ENCODE measurements around the gene CACNG6. TPM values are rescaled to one million over a fixed set of nuclear protein-coding genes. Genes with fewer than 3 reads are reported as not detected.
A peak's percentile ranks its signal among the peaks of the same experiment; 100 is the strongest.

Gene CACNG6
- polyA plus RNA-seq, 1 of the 3 experiments (the other 2 are of a cell fraction), result 1.2 TPM

DNA sequence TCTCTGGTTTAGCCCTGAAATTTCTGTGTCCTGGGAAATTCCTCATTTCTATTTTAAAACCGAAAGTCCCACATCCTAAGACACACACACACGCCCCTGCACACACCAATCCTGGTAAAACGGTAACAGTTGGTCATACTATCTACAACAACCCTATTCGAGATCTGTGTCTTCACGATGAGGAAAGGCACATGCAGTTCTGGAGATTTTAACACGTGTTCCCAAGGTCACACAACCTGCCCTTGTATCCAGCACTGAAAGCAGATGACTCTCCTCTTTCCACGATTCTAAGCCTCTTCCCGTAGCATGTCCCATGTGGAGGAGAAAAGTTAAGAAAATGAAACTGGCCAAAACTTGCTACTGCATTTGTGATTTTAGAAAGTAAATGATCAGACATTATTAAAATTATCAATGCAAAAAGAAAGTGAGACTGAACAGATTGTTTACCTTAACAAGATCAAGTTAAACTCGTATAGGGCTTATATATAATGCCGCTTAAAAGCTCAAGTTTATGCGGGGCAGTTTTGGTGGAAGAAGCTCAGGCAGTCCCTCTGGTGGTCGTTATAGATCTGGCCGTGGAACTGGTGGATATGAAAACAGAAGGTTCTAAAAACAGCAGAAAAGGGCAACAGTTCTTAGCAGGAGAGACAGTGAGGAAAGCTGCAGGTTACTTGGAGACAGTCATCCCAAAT, 39.6 kb downstream of the CACNG6 start (continued):
- TF ChIP-seq, protein P1, sequence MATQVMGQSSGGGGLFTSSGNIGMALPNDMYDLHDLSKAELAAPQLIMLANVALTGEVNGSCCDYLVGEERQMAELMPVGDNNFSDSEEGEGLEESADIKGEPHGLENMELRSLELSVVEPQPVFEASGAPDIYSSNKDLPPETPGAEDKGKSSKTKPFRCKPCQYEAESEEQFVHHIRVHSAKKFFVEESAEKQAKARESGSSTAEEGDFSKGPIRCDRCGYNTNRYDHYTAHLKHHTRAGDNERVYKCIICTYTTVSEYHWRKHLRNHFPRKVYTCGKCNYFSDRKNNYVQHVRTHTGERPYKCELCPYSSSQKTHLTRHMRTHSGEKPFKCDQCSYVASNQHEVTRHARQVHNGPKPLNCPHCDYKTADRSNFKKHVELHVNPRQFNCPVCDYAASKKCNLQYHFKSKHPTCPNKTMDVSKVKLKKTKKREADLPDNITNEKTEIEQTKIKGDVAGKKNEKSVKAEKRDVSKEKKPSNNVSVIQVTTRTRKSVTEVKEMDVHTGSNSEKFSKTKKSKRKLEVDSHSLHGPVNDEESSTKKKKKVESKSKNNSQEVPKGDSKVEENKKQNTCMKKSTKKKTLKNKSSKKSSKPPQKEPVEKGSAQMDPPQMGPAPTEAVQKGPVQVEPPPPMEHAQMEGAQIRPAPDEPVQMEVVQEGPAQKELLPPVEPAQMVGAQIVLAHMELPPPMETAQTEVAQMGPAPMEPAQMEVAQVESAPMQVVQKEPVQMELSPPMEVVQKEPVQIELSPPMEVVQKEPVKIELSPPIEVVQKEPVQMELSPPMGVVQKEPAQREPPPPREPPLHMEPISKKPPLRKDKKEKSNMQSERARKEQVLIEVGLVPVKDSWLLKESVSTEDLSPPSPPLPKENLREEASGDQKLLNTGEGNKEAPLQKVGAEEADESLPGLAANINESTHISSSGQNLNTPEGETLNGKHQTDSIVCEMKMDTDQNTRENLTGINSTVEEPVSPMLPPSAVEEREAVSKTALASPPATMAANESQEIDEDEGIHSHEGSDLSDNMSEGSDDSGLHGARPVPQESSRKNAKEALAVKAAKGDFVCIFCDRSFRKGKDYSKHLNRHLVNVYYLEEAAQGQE (IDR thresholded peaks at IDR 0.05; ENCODE audit: low read depth, low read length), result no peak
- TF ChIP-seq RFX5 (IDR thresholded peaks at IDR 0.05; ENCODE audit: low read length), result no peak
- TF ChIP-seq EP300 (IDR thresholded peaks at IDR 0.05; ENCODE audit: borderline replicate concordance in 1 of 2, low read depth in 1 of 2, low read length in 1 of 2), result no peak
- TF ChIP-seq NRF1 (IDR thresholded peaks at IDR 0.05; ENCODE audit: low read depth, low read length), result no peak
- no peak for TF ChIP-seq MEF2A (IDR thresholded peaks at IDR 0.05; ENCODE audit: borderline replicate concordance, low read depth)
- no peak for TF ChIP-seq FOSL2 (IDR thresholded peaks at IDR 0.05; ENCODE audit: borderline replicate concordance, low read depth)
- TF ChIP-seq, protein P2, sequence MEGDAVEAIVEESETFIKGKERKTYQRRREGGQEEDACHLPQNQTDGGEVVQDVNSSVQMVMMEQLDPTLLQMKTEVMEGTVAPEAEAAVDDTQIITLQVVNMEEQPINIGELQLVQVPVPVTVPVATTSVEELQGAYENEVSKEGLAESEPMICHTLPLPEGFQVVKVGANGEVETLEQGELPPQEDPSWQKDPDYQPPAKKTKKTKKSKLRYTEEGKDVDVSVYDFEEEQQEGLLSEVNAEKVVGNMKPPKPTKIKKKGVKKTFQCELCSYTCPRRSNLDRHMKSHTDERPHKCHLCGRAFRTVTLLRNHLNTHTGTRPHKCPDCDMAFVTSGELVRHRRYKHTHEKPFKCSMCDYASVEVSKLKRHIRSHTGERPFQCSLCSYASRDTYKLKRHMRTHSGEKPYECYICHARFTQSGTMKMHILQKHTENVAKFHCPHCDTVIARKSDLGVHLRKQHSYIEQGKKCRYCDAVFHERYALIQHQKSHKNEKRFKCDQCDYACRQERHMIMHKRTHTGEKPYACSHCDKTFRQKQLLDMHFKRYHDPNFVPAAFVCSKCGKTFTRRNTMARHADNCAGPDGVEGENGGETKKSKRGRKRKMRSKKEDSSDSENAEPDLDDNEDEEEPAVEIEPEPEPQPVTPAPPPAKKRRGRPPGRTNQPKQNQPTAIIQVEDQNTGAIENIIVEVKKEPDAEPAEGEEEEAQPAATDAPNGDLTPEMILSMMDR (IDR thresholded peaks at IDR 0.05), result peak; percentile 82
- TF ChIP-seq SIN3A (IDR thresholded peaks at IDR 0.05; ENCODE audit: borderline replicate concordance, low read depth, low read length), result no peak
- no peak for TF ChIP-seq RXRA (IDR thresholded peaks at IDR 0.05; ENCODE audit: borderline replicate concordance, low read depth)
- TF ChIP-seq POLR2AphosphoS5 (IDR thresholded peaks at IDR 0.05; ENCODE audit: low read depth, low read length), result no peak
- TF ChIP-seq TEAD4 (IDR thresholded peaks at IDR 0.05; ENCODE audit: borderline replicate concordance, insufficient read depth), result no peak

DNA sequence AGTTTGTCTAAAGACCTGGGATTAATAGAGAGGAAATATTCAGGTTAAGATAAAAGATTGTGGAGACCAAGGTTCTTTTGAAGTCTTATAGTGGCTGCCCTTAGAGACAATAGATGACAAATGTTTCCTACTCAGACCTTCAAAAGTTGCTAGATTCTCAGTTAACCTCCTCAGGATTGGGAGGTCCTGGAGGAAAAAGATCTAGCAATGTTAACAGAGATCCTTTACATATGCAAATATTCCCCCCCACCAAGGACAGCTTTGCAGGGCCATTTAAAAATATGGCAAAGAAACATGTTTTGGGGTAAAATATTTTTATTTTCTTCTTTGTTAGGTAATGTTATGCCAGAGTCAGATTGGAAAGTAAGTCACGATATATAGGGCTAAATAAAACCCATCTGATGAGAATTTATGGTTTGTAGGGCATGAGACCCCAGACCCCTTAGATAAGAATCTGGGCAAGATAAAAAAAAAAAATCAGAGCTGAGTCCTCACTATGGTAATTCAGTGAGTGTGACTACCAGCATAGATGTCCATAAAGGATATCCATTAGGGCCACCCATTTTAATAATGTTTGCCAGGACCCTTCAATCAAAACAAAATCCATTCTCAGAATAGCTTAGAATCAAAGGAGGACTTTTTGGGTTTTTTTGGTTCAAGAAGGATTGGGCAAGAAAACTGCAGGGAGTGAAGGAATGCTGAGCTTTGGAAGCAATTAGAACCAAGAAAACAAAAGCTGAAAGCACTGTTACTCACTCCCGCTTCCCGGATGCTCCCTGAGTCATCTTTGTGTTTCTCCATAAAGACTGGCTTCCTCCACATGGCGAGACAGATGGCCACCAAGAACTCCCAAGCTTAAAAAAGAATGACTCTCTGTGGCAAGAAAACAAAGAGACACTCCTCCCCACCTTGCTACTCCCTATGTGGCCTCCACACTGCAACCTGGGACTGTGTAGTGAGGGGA, 44.1 kb downstream of the CACNG6 start:
- WGBS (ENCODE audit: low lambda C conversion rate), result 16% methylated on average over 4 of the region's 4 CpGs
- Histone ChIP-seq H3K4me2 (peak overlapping the region; percentile 49), H3F3A (replicated peaks; ENCODE audit: insufficient read depth) (peaks cover 13% of the 10 kb centered on the region), H3K4me3 (ENCODE audit: low read depth in 2 of 2, low read length in 1 of 2) (no peak overlapping the region), H2AFZ (ENCODE audit: low read depth) (peak overlapping the region; percentile 23), H3K79me2 (ENCODE audit: insufficient read depth) (no peaks in the 10 kb centered on the region), H3K9ac (peak overlapping the region; percentile 19; the same call in 1 of the 2 replicates), H4K20me1 (ENCODE audit: insufficient read depth) (no peaks in the 10 kb centered on the region), H3K9me2 (no peaks in the 10 kb centered on the region), H3K27ac (ENCODE audit: low read depth in 2 of 2, low read length in 1 of 2) (peak overlapping the region in 1 of 2 experiments; percentile 66; a peak in 2 of 4 replicates), H3K27me3 (ENCODE audit: insufficient read depth) (no peaks in the 10 kb centered on the region), H3K9me3 (no peaks in the 10 kb centered on the region), H3K36me3 (replicated peaks in 1 of 2; ENCODE audit: control insufficient read depth in 1 of 2, insufficient read depth in 2 of 2, low read length in 1 of 2) (no peaks in the 10 kb centered on the region), H3K4me1 (ENCODE audit: control insufficient read depth in 1 of 2, insufficient read depth in 2 of 2, low read depth in 1 of 2, low read length in 1 of 2) (peaks cover 0 to 7% of the 10 kb centered on the region in 2 experiments; a peak in 1 of 4 replicates)
- POLR2A ChIA-PET, result no interaction called here
- CTCF ChIA-PET, result interaction anchor here (0.8 to 1.6 kb wide), 7 partner anchors 11 to 263 kb away, joined by 3 to 6 read pairs (median 4); no protein-coding TSS in a partner anchor
- no peak for DNase-seq
- TF ChIP-seq EP300 (IDR thresholded peaks at IDR 0.05; ENCODE audit: borderline replicate concordance in 1 of 2, low read depth in 1 of 2, low read length in 1 of 2) (peak in 1 of 2 experiments; percentile 31; a peak in 1 of 4 replicates), CHD2 (IDR thresholded peaks at IDR 0.05; ENCODE audit: low read length, partially characterized antibody) (no peak), EZH2phosphoT487 (IDR thresholded peaks at IDR 0.05; ENCODE audit: borderline replicate concordance, low read depth) (no peak), TCF12 (IDR thresholded peaks at IDR 0.05) (peak; percentile 73), TEAD4 (IDR thresholded peaks at IDR 0.05; ENCODE audit: borderline replicate concordance, insufficient read depth) (no peak), POLR2AphosphoS5 (IDR thresholded peaks at IDR 0.05; ENCODE audit: low read depth, low read length) (0 out of 2 replicates have a peak, but pooled peaks have one; percentile 23), TAF1 (IDR thresholded peaks at IDR 0.05; ENCODE audit: borderline replicate concordance, low read depth, low read length) (no peak), FOXJ3 (CRISPR knock-in tag; IDR thresholded peaks at IDR 0.05) (no peak), RFX5 (IDR thresholded peaks at IDR 0.05; ENCODE audit: low read length) (no peak), RCOR1 (IDR thresholded peaks at IDR 0.05; ENCODE audit: low read length) (no peak), RAD21 (IDR thresholded peaks at IDR 0.05; ENCODE audit: low read length) (no peak), RXRA (IDR thresholded peaks at IDR 0.05; ENCODE audit: borderline replicate concordance, low read depth) (no peak)
- TF ChIP-seq, protein P3, sequence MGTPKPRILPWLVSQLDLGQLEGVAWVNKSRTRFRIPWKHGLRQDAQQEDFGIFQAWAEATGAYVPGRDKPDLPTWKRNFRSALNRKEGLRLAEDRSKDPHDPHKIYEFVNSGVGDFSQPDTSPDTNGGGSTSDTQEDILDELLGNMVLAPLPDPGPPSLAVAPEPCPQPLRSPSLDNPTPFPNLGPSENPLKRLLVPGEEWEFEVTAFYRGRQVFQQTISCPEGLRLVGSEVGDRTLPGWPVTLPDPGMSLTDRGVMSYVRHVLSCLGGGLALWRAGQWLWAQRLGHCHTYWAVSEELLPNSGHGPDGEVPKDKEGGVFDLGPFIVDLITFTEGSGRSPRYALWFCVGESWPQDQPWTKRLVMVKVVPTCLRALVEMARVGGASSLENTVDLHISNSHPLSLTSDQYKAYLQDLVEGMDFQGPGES (IDR thresholded peaks at IDR 0.05; ENCODE audit: low read depth, low read length), result no peak
- TF ChIP-seq, protein P4, sequence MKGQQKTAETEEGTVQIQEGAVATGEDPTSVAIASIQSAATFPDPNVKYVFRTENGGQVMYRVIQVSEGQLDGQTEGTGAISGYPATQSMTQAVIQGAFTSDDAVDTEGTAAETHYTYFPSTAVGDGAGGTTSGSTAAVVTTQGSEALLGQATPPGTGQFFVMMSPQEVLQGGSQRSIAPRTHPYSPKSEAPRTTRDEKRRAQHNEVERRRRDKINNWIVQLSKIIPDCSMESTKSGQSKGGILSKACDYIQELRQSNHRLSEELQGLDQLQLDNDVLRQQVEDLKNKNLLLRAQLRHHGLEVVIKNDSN (IDR thresholded peaks at IDR 0.05; ENCODE audit: borderline replicate concordance, low read depth), result no peak

Data from SK-N-SH (cell line).